Measurements from ENCODE around the gene HAUS5. TPM values are rescaled to one million over a fixed set of nuclear protein-coding genes. Genes with fewer than 3 reads are reported as not detected.

HAUS5 gene
- total and polyA plus RNA-seq, 2 donors (not counting 1 experiment from before 2014, with no cell fraction given): 32.2 to 42.8 TPM

DNA sequence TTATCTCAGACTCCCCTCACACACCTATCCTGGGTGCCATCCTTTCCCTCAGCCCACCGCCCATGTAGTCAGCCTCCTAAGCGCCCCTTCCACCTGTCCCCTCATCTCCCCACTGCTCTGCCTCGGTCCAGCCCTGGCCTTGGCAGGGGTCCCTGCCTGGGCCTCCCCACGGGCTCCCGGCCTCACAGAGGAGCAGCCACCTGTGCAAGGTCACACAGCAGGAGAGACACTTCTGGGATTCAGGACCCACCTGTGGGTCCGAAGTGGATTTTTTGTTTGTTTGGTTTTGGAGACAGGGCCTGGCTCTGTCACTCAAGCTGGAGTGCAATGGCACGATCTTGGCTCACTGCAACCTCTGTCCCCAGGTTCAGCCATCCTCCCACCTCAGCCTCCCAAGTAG is 53.1 kb downstream of the HAUS5 start:
- H3K36me3 ChIP-seq (replicated peaks in 1 of 2; ENCODE audit: control extremely low read depth in 1 of 2, control insufficient read depth in 1 of 2, extremely low read depth in 1 of 2, insufficient read depth in 2 of 2, low read length in 1 of 2): peaks cover 0 to 32% of the 10 kb centered on the region in 2 experiments

DNA sequence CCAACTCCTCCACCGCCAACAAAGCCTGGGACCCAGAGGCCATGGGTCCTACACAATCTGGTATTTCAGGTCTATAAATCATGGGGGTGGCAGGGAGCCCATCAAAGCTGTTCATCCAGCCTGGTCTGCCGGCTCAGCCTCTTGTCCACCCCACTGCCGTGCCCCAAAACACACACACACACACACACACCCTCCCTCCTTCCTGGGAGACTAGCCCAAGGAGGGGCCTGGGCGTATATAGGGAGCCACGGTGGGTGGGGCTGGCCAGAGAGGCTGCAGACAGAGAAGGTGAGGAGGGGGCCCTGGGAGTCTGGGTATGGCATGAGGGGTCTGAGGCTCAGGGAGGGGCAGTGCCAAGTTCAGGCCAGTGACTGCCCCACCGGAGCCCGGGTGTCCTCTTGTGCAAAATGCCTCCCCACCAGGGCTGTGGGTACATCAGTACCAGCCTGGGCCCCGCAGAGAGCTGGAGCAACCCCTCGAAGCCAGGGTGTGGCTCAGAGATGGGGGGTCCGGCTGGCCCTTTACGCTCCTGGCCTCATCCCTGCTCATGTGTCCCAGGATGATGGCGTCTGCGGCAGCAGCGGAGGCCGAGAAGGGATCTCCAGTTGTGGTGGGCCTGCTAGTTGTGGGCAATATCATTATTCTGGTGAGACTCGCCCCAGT is 53.8 kb downstream of the HAUS5 start, which contains the start of gene UPK1A:
Gene UPK1A (plus strand): TSS at position 267 of the 663 bp plus-strand sequence. CDS start 296 bp downstream, at position 563.
- Histone ChIP-seq H3K79me2 (ENCODE audit: control insufficient read depth, insufficient read depth, low read length) (peaks cover 4% of the 10 kb centered on the region), H3K9me3 (ENCODE audit: control extremely low read depth in 1 of 3, control insufficient read depth in 2 of 3, insufficient read depth in 1 of 3, low read length in 2 of 3) (no peaks in the 10 kb centered on the region), H3K27ac (ENCODE audit: low read length in 2 of 2) (no peak within 1 kb of the TSS), H2AFZ (ENCODE audit: insufficient read depth, low read depth, low read length, poor library complexity, severe bottlenecking) (no peak within 1 kb of the TSS), H3K4me3 (ENCODE audit: control extremely low read depth in 1 of 5, extremely low read depth in 1 of 5, insufficient read depth in 1 of 5, low read depth in 2 of 5, low read length in 4 of 5) (no peak within 1 kb of the TSS), H3K9ac (ENCODE audit: low read length) (no peak within 1 kb of the TSS), H3K27me3 (replicated peaks in 1 of 4; ENCODE audit: control extremely low read depth in 1 of 4, control insufficient read depth in 3 of 4, insufficient read depth in 4 of 4, low read length in 3 of 4) (peaks cover 0 to 12% (median 2%) of the 10 kb centered on the region in 4 experiments), H3K36me3 (replicated peaks in 1 of 2; ENCODE audit: control extremely low read depth in 1 of 2, control insufficient read depth in 1 of 2, extremely low read depth in 1 of 2, insufficient read depth in 2 of 2, low read length in 1 of 2) (peaks cover 0 to 26% of the 10 kb centered on the region in 2 experiments), H3K4me1 (ENCODE audit: control insufficient read depth in 2 of 2, insufficient read depth in 2 of 2, low read length in 2 of 2) (no peaks in the 10 kb centered on the region), H3K4me2 (replicated peaks; ENCODE audit: low read depth, low read length, poor library complexity, severe bottlenecking) (no peak within 1 kb of the TSS), H4K20me1 (ENCODE audit: control insufficient read depth, insufficient read depth, low read length, poor library complexity, severe bottlenecking) (no peaks in the 10 kb centered on the region)
- H3K27ac Mint-ChIP-seq: no peak within 1 kb of the TSS
- H3K4me1 Mint-ChIP-seq: no peaks in the 10 kb centered on the region
- TF ChIP-seq EZH2 (IDR thresholded peaks at IDR 0.05; ENCODE audit: borderline replicate concordance, insufficient read depth, low read depth, low read length, poor library complexity, severe bottlenecking): no peak
- TF ChIP-seq, protein P1, sequence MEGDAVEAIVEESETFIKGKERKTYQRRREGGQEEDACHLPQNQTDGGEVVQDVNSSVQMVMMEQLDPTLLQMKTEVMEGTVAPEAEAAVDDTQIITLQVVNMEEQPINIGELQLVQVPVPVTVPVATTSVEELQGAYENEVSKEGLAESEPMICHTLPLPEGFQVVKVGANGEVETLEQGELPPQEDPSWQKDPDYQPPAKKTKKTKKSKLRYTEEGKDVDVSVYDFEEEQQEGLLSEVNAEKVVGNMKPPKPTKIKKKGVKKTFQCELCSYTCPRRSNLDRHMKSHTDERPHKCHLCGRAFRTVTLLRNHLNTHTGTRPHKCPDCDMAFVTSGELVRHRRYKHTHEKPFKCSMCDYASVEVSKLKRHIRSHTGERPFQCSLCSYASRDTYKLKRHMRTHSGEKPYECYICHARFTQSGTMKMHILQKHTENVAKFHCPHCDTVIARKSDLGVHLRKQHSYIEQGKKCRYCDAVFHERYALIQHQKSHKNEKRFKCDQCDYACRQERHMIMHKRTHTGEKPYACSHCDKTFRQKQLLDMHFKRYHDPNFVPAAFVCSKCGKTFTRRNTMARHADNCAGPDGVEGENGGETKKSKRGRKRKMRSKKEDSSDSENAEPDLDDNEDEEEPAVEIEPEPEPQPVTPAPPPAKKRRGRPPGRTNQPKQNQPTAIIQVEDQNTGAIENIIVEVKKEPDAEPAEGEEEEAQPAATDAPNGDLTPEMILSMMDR (IDR thresholded peaks at IDR 0.05): no peak
- peaks cover 11% of the 10 kb centered on the region for H3K27me3 Mint-ChIP-seq
- WGBS (ENCODE audit: insufficient coverage): 77% methylated on average over 12 of the region's 16 CpGs
- intact Hi-C loops (cut with micrococcal nuclease): no loop called here
- no peaks in the 10 kb centered on the region for H3K9me3 Mint-ChIP-seq (ENCODE audit: insufficient read depth)
- ATAC-seq (ENCODE audit: low read depth) (no peak), DNase-seq (no peak)
- no peak within 1 kb of the TSS for H3K4me3 Mint-ChIP-seq
- CTCF ChIA-PET: no interaction called here
- POLR2A ChIA-PET: interaction anchor here (1.2 kb wide), 1 partner anchor 22 kb away, joined by 3 read pairs; no protein-coding TSS in a partner anchor

More for the DNA sequence above, 53.1 kb downstream of the HAUS5 start:
- 46% methylated on average over 2 of the region's 7 CpGs for WGBS (ENCODE audit: insufficient coverage)
- Mint-ChIP-seq H3K4me1 (no peaks in the 10 kb centered on the region), H3K9me3 (ENCODE audit: insufficient read depth) (no peaks in the 10 kb centered on the region), H3K27ac (no peak overlapping the region), H3K4me3 (no peak overlapping the region), H3K27me3 (peaks cover 7% of the 10 kb centered on the region)
- Histone ChIP-seq H3K4me1 (ENCODE audit: control insufficient read depth in 2 of 2, insufficient read depth in 2 of 2, low read length in 2 of 2) (no peaks in the 10 kb centered on the region), H3K4me3 (ENCODE audit: control extremely low read depth in 1 of 5, extremely low read depth in 1 of 5, insufficient read depth in 1 of 5, low read depth in 2 of 5, low read length in 4 of 5) (no peak overlapping the region), H3K9me3 (ENCODE audit: control extremely low read depth in 1 of 3, control insufficient read depth in 2 of 3, insufficient read depth in 1 of 3, low read length in 2 of 3) (no peaks in the 10 kb centered on the region), H3K4me2 (replicated peaks; ENCODE audit: low read depth, low read length, poor library complexity, severe bottlenecking) (no peak overlapping the region), H3K9ac (ENCODE audit: low read length) (no peak overlapping the region), H3K79me2 (ENCODE audit: control insufficient read depth, insufficient read depth, low read length) (peaks cover 4% of the 10 kb centered on the region), H3K27me3 (replicated peaks in 1 of 4; ENCODE audit: control extremely low read depth in 1 of 4, control insufficient read depth in 3 of 4, insufficient read depth in 4 of 4, low read length in 3 of 4) (peaks cover 0 to 8% (median 2%) of the 10 kb centered on the region in 4 experiments), H2AFZ (ENCODE audit: insufficient read depth, low read depth, low read length, poor library complexity, severe bottlenecking) (no peak overlapping the region), H3K27ac (ENCODE audit: low read length in 2 of 2) (no peak overlapping the region), H4K20me1 (ENCODE audit: control insufficient read depth, insufficient read depth, low read length, poor library complexity, severe bottlenecking) (no peaks in the 10 kb centered on the region)
- TF ChIP-seq EZH2 (IDR thresholded peaks at IDR 0.05; ENCODE audit: borderline replicate concordance, insufficient read depth, low read depth, low read length, poor library complexity, severe bottlenecking): no peak
- TF ChIP-seq, protein P1 (IDR thresholded peaks at IDR 0.05): no peak
- DNase-seq (no peak), ATAC-seq (ENCODE audit: low read depth) (no peak)
- ChIA-PET CTCF (no interaction called here), POLR2A (no interaction called here)
- intact Hi-C loops (cut with micrococcal nuclease): no loop called here

Measured in B cell (primary cell).